Tibial nerve (tissue), 3 donors: ENCODE data around the gene COPS9.

ENCODE experiments used
- POLR2A ChIP-seq, 2 donors: fragments of 450-650 bp; IDR thresholded peaks; one replicate each; pipeline ENCODE4 v1.6.1; 2017; ENCODE audit warnings: antibody characterized with exemption in 2 of 2, mild to moderate bottlenecking in 2 of 2, moderate library complexity in 2 of 2
- TF ChIP-seq, protein P1 (sequence below), 5 experiments: fragments of 200-600 bp in 3 of 5; fragments of 450-650 bp in 2 of 5; sonication (generic) in 3 of 5; IDR thresholded peaks; one replicate each; pipeline ENCODE4 v1.5.1; 2016 to 2019; ENCODE audit warnings: antibody characterized with exemption in 5 of 5, mild to moderate bottlenecking in 3 of 5, moderate library complexity in 2 of 5

DNA sequence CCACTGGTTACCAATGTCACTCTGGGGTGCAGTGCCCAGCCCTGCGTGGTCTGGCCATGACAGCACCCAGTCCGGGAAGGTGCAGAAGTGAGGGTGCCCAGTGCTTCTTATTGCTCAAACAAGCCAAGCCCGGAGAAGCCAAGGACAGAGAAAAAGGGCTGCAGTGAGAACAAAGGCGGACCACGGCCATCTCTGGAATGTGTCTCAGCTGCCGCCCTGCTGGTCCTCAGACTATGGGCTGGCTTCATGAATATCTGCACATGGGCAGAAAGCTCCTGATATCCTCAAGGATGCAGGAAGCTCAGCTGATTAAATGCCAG is 28.7 kb downstream of the COPS9 start:
- TF ChIP-seq, protein P1, sequence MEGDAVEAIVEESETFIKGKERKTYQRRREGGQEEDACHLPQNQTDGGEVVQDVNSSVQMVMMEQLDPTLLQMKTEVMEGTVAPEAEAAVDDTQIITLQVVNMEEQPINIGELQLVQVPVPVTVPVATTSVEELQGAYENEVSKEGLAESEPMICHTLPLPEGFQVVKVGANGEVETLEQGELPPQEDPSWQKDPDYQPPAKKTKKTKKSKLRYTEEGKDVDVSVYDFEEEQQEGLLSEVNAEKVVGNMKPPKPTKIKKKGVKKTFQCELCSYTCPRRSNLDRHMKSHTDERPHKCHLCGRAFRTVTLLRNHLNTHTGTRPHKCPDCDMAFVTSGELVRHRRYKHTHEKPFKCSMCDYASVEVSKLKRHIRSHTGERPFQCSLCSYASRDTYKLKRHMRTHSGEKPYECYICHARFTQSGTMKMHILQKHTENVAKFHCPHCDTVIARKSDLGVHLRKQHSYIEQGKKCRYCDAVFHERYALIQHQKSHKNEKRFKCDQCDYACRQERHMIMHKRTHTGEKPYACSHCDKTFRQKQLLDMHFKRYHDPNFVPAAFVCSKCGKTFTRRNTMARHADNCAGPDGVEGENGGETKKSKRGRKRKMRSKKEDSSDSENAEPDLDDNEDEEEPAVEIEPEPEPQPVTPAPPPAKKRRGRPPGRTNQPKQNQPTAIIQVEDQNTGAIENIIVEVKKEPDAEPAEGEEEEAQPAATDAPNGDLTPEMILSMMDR (IDR thresholded peaks at IDR 0.05) = no peak
- TF ChIP-seq POLR2A (IDR thresholded peaks at IDR 0.05) = no peak
